Measurements from ENCODE around the gene ACTRT2.

The ACTRT2 gene

GRCh38 chr1:2984399-2985061, 36.7 kb upstream of the ACTRT2 start:
- Histone ChIP-seq H3K4me3 (ENCODE audit: low read depth in 1 of 2, low read length in 2 of 2) (no peak overlapping the region), H3K36me3 (ENCODE audit: control insufficient read depth in 1 of 2, insufficient read depth in 2 of 2, low read length in 2 of 2) (no peaks in the 10 kb centered on the region), H3K27ac (ENCODE audit: low read depth, low read length) (no peak overlapping the region), H3K9me3 (ENCODE audit: control insufficient read depth in 1 of 2, low read length in 2 of 2) (no peaks in the 10 kb centered on the region), H3K27me3 (ENCODE audit: control insufficient read depth in 1 of 2, insufficient read depth in 2 of 2, low read length in 2 of 2) (no peaks in the 10 kb centered on the region), H3K4me1 (ENCODE audit: control insufficient read depth in 1 of 2, insufficient read depth in 2 of 2, low read length in 2 of 2) (no peaks in the 10 kb centered on the region), H3K9ac (ENCODE audit: low read depth in 1 of 2, low read length in 2 of 2) (no peak overlapping the region)

- H3K4me1 ChIP-seq (ENCODE audit: control insufficient read depth in 1 of 2, insufficient read depth in 2 of 2, low read length in 2 of 2): no peaks in the 10 kb centered on the region
- no peaks in the 10 kb centered on the region for H3K9me3 ChIP-seq (ENCODE audit: control insufficient read depth in 1 of 2, low read length in 2 of 2)
- no peaks in the 10 kb centered on the region for H3K36me3 ChIP-seq (ENCODE audit: control insufficient read depth in 1 of 2, insufficient read depth in 2 of 2, low read length in 2 of 2)
- H3K27me3 ChIP-seq (ENCODE audit: control insufficient read depth in 1 of 2, insufficient read depth in 2 of 2, low read length in 2 of 2): no peaks in the 10 kb centered on the region
- no peak overlapping the region for H3K9ac ChIP-seq (ENCODE audit: low read depth in 1 of 2, low read length in 2 of 2)
- H3K27ac ChIP-seq (ENCODE audit: low read depth, low read length): no peak overlapping the region
- no peak overlapping the region for H3K4me3 ChIP-seq (ENCODE audit: low read depth in 1 of 2, low read length in 2 of 2)
These were observed 36.2 kb upstream of the ACTRT2 start for GRCh38 chr1:2985067-2985561.

GRCh38 chr1:2985694-2986548, 35.3 kb upstream of the ACTRT2 start:
- H3K4me1 ChIP-seq (ENCODE audit: control insufficient read depth in 1 of 2, insufficient read depth in 2 of 2, low read length in 2 of 2): no peaks in the 10 kb centered on the region
- no peak overlapping the region for H3K4me3 ChIP-seq (ENCODE audit: low read depth in 1 of 2, low read length in 2 of 2)
- H3K9ac ChIP-seq (ENCODE audit: low read depth in 1 of 2, low read length in 2 of 2): no peak overlapping the region
- H3K9me3 ChIP-seq (ENCODE audit: control insufficient read depth in 1 of 2, low read length in 2 of 2): no peaks in the 10 kb centered on the region
- H3K27me3 ChIP-seq (ENCODE audit: control insufficient read depth in 1 of 2, insufficient read depth in 2 of 2, low read length in 2 of 2): no peaks in the 10 kb centered on the region
- no peaks in the 10 kb centered on the region for H3K36me3 ChIP-seq (ENCODE audit: control insufficient read depth in 1 of 2, insufficient read depth in 2 of 2, low read length in 2 of 2)
- no peak overlapping the region for H3K27ac ChIP-seq (ENCODE audit: low read depth, low read length)

DNA sequence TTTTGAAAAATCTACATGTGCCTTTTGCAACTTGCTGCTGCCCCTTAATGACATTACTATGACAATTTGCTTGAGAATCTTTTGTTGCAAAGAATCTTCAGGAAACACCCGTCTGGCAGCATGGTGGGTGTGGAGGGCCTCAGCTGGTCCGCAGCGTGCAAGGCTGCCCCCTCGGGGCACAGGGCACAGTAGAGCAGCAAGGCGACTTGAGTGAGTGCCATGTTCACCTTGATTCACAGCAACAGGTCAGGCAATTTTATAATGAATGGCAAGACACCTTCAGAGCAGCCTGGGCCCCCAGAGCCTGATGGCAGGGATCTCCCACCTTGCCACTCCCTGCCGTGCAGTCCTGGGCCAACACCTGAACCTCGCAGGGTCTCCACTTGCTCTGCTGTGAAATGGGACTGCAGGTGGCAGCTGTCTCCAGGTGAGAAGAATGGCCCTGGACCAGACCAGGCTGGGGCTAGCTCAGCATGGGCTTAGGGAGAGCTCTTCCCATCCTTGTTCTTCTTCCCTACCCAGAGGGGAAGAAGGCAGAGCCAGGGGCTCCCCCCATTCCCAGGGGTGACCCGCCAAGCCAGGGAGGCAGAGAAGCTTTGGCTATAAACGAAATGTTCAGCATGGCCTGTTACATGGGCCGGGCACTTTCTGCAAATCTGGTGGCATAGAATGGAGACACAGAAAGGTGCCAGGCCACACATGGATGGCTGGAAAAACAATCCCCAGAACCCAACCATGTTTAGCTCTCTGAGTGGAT, 34.5 kb upstream of the ACTRT2 start:
- Histone ChIP-seq H3K4me1 (ENCODE audit: control insufficient read depth in 1 of 2, insufficient read depth in 2 of 2, low read length in 2 of 2) (no peaks in the 10 kb centered on the region), H3K27me3 (ENCODE audit: control insufficient read depth in 1 of 2, insufficient read depth in 2 of 2, low read length in 2 of 2) (no peaks in the 10 kb centered on the region)

DNA sequence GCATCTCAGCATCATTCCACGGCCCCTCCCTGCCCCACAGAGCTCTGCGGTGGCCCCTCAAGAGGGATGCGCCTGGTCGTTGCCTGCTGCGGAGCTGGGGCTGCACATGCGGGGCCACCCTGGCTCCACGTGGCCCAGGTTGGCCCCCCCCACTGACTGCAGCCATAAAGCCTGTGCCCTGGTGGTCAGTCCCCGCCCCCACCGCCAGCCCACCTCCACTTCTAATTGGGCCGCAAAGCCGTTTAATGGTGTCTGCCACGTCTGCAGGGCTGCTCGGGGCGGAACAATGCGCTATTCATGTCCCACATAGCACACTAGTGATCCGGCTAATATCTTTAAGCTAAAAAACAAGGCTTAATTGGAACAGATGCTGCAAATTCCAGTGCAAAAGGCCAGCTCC, 33.5 kb upstream of the ACTRT2 start:
- H3K27me3 ChIP-seq (ENCODE audit: control insufficient read depth in 1 of 2, insufficient read depth in 2 of 2, low read length in 2 of 2): no peaks in the 10 kb centered on the region
- no peak overlapping the region for H3K9ac ChIP-seq (ENCODE audit: low read depth in 1 of 2, low read length in 2 of 2)
- no peaks in the 10 kb centered on the region for H3K9me3 ChIP-seq (ENCODE audit: control insufficient read depth in 1 of 2, low read length in 2 of 2)

More for the DNA sequence above, 34.5 kb upstream of the ACTRT2 start:
- Histone ChIP-seq H3K27ac (ENCODE audit: low read depth, low read length) (no peak overlapping the region), H3K9me3 (ENCODE audit: control insufficient read depth in 1 of 2, low read length in 2 of 2) (no peaks in the 10 kb centered on the region), H3K36me3 (ENCODE audit: control insufficient read depth in 1 of 2, insufficient read depth in 2 of 2, low read length in 2 of 2) (no peaks in the 10 kb centered on the region), H3K9ac (ENCODE audit: low read depth in 1 of 2, low read length in 2 of 2) (no peak overlapping the region), H3K4me3 (ENCODE audit: low read depth in 1 of 2, low read length in 2 of 2) (no peak overlapping the region)

DNA sequence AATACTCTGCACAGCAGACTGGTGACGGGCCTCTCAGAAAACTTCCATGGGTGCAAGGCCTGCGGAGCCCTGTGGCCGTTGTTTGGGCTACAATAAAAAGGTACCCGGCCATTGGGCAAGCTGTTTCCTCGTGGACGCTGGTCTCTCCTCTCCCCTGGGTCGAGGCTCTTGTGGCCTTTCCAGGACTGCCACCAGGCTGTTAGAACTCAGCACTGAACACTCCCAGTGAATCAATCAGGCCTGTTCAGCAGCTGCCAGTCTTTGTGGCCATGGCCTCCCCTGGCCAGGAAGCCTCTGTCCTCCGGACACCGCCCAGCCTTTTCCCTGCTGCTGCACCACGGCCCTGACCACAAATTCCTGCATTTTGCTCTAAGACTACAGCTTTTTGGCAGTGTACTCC, 33.0 kb upstream of the ACTRT2 start:
- Histone ChIP-seq H3K4me3 (ENCODE audit: low read depth in 1 of 2, low read length in 2 of 2) (no peak overlapping the region), H3K9ac (ENCODE audit: low read depth in 1 of 2, low read length in 2 of 2) (no peak overlapping the region), H3K36me3 (ENCODE audit: control insufficient read depth in 1 of 2, insufficient read depth in 2 of 2, low read length in 2 of 2) (no peaks in the 10 kb centered on the region), H3K4me1 (ENCODE audit: control insufficient read depth in 1 of 2, insufficient read depth in 2 of 2, low read length in 2 of 2) (no peaks in the 10 kb centered on the region), H3K9me3 (ENCODE audit: control insufficient read depth in 1 of 2, low read length in 2 of 2) (no peaks in the 10 kb centered on the region), H3K27ac (ENCODE audit: low read depth, low read length) (no peak overlapping the region), H3K27me3 (ENCODE audit: control insufficient read depth in 1 of 2, insufficient read depth in 2 of 2, low read length in 2 of 2) (no peaks in the 10 kb centered on the region)

More for the DNA sequence above, 33.5 kb upstream of the ACTRT2 start:
- H3K4me3 ChIP-seq (ENCODE audit: low read depth in 1 of 2, low read length in 2 of 2): no peak overlapping the region
- no peaks in the 10 kb centered on the region for H3K4me1 ChIP-seq (ENCODE audit: control insufficient read depth in 1 of 2, insufficient read depth in 2 of 2, low read length in 2 of 2)
- no peak overlapping the region for H3K27ac ChIP-seq (ENCODE audit: low read depth, low read length)
- no peaks in the 10 kb centered on the region for H3K36me3 ChIP-seq (ENCODE audit: control insufficient read depth in 1 of 2, insufficient read depth in 2 of 2, low read length in 2 of 2)

GRCh38 chr1:2989185-2989584, 32.1 kb upstream of the ACTRT2 start:
- H3K36me3 ChIP-seq (ENCODE audit: control insufficient read depth in 1 of 2, insufficient read depth in 2 of 2, low read length in 2 of 2): no peaks in the 10 kb centered on the region
- peaks cover 3 to 8% of the 10 kb centered on the region in 2 donors for H3K9me3 ChIP-seq (ENCODE audit: control insufficient read depth in 1 of 2, low read length in 2 of 2)
- H3K27me3 ChIP-seq (ENCODE audit: control insufficient read depth in 1 of 2, insufficient read depth in 2 of 2, low read length in 2 of 2): no peaks in the 10 kb centered on the region
- H3K9ac ChIP-seq (ENCODE audit: low read depth in 1 of 2, low read length in 2 of 2): no peak overlapping the region
- H3K27ac ChIP-seq (ENCODE audit: low read depth, low read length): no peak overlapping the region
- H3K4me3 ChIP-seq (ENCODE audit: low read depth in 1 of 2, low read length in 2 of 2): no peak overlapping the region
- no peaks in the 10 kb centered on the region for H3K4me1 ChIP-seq (ENCODE audit: control insufficient read depth in 1 of 2, insufficient read depth in 2 of 2, low read length in 2 of 2)

GRCh38 chr1:2989976-2990375, 31.3 kb upstream of the ACTRT2 start:
- no peak overlapping the region for H3K9ac ChIP-seq (ENCODE audit: low read depth in 1 of 2, low read length in 2 of 2)
- H3K4me1 ChIP-seq (ENCODE audit: control insufficient read depth in 1 of 2, insufficient read depth in 2 of 2, low read length in 2 of 2): no peaks in the 10 kb centered on the region
- H3K36me3 ChIP-seq (ENCODE audit: control insufficient read depth in 1 of 2, insufficient read depth in 2 of 2, low read length in 2 of 2): no peaks in the 10 kb centered on the region
- no peak overlapping the region for H3K4me3 ChIP-seq (ENCODE audit: low read depth in 1 of 2, low read length in 2 of 2)
- peaks cover 7 to 8% of the 10 kb centered on the region in 2 donors for H3K9me3 ChIP-seq (ENCODE audit: control insufficient read depth in 1 of 2, low read length in 2 of 2)
- H3K27me3 ChIP-seq (ENCODE audit: control insufficient read depth in 1 of 2, insufficient read depth in 2 of 2, low read length in 2 of 2): no peaks in the 10 kb centered on the region
- no peak overlapping the region for H3K27ac ChIP-seq (ENCODE audit: low read depth, low read length)

DNA sequence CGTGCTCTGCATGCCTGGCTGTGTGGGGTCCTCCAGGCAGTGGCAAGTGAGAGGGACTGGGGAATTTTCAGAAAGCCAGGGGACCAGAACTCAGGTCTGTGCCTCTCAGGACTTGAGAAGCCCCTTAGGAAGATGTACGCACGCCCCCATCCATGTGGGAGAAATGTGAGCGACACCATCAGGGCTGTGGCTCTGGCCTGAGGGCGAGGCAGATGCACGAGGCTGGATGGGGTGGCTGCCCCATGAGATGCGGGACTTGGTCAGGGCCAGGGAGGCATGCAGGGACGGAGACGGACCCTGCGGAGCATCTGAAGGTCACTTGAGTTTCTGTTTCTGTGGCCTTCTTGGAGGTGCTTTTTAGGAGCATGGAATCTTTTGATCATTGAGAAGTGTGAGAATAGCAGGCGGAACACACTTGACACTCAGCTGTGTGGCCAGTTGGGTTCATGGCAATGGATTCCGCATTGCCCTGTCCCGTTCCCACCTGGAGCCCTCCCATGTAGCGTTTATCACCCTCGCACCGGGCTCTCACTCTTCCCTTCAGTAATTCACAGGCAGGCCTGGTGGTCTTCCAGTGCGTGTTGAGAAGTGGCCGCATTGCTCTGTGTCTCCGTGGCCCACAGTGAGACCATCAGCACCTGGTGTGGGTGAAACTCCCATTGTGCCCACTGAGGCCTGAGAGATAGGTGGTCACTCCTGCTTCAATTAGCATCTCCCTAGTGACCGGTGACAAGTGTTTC, 30.7 kb upstream of the ACTRT2 start:
- H3K9ac ChIP-seq (ENCODE audit: low read depth in 1 of 2, low read length in 2 of 2): no peak overlapping the region

More for the DNA sequence above, 30.7 kb upstream of the ACTRT2 start:
- no peaks in the 10 kb centered on the region for H3K27me3 ChIP-seq (ENCODE audit: control insufficient read depth in 1 of 2, insufficient read depth in 2 of 2, low read length in 2 of 2)
- no peaks in the 10 kb centered on the region for H3K4me1 ChIP-seq (ENCODE audit: control insufficient read depth in 1 of 2, insufficient read depth in 2 of 2, low read length in 2 of 2)
- H3K4me3 ChIP-seq (ENCODE audit: low read depth in 1 of 2, low read length in 2 of 2): no peak overlapping the region
- no peak overlapping the region for H3K27ac ChIP-seq (ENCODE audit: low read depth, low read length)
- no peaks in the 10 kb centered on the region for H3K36me3 ChIP-seq (ENCODE audit: control insufficient read depth in 1 of 2, insufficient read depth in 2 of 2, low read length in 2 of 2)
- H3K9me3 ChIP-seq (ENCODE audit: control insufficient read depth in 1 of 2, low read length in 2 of 2): peaks cover 7 to 8% of the 10 kb centered on the region in 2 donors
